Esophagus mucosa (tissue), 1 donor: ENCODE data around the gene AFF3. TPM values are rescaled to one million over a fixed set of nuclear protein-coding genes. Genes with fewer than 3 reads are reported as not detected.
A peak's percentile ranks its signal among the peaks of the same experiment; 100 is the strongest.
"Not testable (repeated sequence)": the region's sequence is repeated elsewhere in the genome, so short reads cannot be mapped to it uniquely, and the experiment has no call there.

Experiments used
- ATAC-seq: fragments of 200-7000 bp; cut with Tn5 transposase; one replicate; pipeline ENCODE4 v1.9.1; 2020
- total RNA-seq: library from RNA; stranded (reverse); gene quantifications from one replicate; pipeline ENCODE4 v1.2.4, GENCODE V29; 2023
- donor health status: DM: yes; HTN: yes; CAD: no.

AFF3 gene
- total RNA-seq, 1 donor from 2014 or later = 0.96 TPM

DNA sequence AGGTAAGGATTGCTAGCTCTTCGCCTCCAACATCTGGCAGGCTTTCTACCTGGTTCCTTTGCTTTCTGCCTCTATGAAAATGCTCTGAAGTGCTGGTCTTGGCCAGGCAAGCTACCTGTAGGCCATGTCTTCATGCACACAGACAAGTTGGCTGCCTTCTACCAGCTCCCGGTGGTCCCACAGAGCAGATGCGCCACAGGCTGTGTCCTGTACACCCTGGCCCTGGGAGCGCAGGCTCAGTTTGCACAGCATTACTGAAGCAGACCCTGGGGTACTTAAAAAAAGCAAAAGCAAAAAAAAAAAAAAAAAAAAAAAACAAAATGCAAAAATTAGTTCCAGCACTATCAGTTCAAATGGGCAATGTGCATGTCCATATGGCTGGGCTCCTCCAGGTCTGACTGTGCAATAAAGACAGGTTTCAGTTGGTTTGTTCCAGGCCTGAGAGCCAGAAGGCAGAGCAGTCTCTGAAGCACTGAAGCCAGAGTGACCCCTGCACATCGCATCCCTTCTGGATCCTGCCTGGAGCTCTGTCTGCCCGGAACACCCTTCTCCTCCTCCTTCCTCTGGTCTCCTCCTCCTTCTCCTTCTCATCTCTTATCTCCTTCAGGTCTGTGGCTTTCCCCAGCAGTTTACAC is 364.6 kb downstream of the AFF3 start:
- ATAC-seq = no peak

DNA sequence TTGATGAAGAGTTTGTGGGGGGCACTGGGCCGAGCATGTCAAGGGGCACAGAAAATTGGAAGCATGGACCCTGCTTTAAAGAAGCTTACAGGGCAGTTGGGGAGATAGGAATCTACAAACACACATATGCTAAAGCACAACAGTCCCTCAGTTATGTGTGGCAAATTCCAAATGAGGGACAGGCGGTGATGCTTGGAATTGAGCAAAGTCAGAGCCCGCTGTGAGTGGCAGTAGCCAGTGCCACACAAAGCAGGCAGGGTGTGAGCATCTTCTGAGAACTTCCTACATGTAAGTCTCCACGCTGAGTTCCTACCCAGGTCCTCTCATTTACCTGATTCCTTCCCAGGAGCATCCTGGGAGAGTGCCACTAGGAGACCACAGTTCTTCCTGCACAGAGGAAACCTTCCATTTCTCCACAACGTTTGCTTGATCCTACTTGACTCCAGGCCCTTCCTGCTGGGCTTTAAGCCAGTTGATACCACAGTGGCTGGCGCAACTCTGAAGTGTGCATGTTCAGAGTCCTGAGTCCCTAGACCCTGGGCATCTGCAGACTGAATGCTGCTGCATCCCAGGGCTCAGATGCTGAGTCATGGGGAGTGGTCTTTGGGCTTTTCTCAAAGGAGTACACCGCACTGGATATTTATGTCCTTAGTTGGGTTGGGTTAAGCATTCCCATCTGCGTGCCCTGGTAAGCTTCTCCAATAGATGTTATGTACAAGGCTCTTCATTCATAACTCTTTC is 365.3 kb downstream of the AFF3 start:
- ATAC-seq = no peak

DNA sequence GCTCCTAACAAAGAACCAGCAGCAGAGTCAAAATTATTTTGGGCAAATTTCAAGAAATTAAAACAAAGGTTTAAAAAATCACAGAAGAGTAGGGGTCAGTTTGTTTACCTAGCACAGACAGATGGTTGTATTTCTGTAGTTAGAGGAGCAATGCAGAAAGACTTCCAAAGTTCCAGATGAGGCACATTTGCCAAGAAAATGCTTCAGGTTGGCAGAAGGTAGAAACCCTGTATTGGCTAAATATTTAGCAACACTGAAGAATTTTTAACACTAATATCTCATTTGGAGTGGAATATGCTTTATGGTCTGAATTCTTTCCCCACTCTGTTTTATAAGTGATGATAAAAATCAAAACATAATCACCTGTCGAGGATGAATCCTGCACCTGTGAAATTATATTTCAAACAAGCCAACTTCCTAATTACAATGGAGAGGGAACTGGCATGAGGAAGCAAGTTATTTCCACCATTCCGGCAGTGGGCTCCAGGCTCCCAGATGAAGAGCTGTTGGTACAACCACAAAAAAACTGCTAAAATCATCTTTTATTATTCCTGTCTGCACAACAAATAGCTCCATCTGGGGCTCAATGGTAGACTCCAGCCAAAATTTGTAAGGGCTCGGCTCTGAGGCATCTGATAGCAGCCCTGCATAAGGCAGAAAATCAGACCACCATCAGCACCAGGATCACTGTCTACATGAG is 366.0 kb downstream of the AFF3 start:
- ATAC-seq = no peak

DNA sequence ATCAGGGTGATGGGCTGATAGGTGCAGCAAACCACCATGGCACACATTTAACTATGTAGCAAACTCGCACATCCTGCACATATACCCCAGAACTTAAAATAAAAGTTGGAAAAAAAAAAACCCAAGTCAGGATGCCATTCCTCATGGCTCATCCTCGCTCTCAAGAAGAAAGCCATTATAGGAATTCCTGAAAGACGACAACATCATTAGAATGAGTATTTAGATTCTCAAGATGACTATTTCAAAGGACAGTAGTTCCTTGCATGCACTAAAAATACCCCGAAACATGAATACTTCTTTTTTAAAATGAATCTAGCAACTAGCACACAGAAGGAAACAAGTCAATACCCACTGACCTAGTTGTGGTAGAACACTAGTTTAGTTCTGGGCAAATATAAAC is 366.8 kb downstream of the AFF3 start:
- no peak for ATAC-seq

DNA sequence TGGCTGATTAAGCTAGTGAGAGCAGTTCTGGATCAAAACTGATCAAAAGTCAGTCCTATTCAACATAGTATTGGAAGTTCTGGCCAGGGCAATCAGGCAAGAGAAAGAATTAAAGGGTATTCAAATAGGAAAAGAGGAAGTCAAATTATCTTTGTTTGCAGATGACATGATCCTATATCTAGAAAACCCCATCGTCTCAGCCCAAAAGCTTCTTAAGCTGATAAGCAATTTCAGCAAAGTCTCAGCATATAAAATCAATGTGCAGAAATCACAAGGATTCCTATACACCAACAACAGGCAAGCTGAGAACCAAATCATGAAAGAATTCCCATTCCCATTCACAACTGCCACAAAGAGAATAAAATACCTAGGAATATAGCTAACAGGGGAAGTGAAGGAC is 368.7 kb downstream of the AFF3 start:
- ATAC-seq = not testable (repeated sequence)

DNA sequence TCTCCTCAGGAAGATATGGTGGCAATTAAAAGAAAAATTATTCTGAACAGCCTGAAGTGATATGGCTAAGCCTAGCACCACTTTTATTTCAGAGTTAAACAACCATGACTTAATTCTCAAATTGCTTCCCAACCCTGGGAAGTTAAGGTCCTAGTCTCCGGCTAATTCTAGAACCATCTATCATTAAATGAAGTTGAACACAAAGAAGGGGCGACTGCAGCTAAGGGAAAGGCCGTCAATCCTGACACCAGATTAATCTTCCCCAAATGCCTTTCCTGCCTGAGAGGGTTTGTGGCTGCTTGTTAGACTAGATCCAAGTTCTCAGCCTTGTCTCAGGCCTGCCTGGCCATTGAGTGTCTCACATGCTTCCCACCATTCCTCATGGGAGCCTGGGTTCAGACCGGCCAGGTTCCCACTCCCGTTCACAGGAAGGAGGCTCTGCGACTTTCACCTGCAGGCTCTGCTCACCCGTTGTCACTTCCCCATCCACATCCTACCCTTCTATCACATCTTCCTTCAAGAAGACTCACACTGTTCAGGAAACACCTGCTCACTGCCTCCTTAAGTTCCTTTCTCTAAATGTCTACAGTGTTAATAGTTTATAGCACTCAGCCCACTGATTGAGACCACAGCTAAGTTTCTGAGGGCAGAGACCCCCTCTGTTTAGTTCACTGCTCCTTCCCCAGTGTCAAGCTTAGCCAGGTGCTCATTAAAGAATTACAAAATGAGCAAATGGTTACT is 369.6 kb downstream of the AFF3 start:
- ATAC-seq = no peak

DNA sequence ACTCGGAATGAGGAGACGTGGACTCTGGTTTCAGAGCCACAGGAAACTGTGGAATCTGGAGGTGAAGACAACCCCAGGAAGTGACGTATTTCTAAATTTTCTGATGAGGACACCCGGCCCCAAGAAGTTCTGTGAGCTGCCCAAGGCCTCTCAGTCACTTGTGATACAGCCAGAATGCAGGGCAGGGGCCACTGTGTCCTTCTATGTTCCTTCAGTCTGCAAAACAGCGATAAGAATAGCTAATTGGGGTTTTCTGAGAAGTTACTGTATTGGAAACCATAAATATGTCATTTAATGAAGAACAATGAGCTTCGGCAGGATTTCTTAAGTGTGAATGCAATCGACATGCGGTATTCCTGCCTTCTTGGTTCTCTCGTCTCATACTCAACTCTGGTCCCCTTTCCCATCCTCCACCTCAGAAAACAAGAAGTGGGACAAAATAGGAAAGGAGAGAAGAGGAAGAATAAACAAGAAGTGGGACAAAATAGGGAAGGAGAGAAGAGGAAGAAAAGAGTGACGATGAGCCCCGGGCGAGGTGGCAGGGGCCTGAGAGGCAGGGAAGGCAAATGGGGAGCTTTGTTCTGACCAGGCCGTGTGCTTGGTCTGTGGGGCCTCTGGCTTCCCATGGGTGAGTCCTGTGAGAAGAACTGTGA is 370.6 kb downstream of the AFF3 start:
- ATAC-seq = no peak

DNA sequence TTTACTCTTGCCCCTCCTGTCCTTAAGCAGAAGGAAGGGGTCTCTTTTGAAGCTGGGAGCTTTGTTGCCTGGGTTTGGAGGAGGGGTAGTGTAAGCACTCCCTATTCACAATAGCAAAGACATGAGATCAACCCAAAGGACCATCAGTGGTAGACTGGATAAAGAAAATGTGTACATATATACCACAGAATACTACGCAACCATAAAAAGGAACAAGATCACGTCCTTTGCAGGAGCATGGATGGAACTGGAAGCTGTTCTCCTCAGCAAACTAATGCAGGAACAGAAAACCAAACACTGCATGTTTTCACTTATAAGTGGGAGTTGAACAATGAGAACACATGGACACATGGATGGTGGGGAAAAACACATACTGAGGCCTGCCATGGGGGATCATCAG is 371.5 kb downstream of the AFF3 start:
- no peak for ATAC-seq

DNA sequence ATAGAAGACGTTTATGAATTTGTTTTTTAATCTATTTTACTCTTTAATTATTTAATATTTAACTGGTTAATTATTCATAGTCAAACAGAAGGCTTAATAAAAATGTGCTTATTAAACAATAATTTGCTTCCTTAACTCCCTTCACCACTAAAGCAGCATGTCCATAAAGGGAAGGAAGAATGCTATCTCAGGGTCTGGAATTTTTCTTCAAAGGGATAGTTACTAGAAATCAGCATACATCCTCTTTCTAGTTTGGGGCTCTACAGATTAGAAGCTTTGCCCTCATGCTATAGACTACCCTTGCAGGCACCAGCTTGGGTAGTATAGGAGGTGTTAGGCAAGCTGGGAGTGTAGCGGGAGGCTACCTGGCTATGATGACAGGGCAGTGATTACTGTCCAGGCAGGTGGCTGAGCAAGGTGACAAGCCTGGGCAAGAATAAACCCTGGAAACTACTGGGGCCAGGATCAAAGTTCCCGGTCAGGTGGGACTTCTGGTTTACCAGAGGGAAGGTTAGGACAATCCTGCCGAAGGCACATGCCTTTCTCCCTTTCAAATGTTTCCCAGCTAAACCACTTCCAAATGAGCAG is 376.6 kb downstream of the AFF3 start:
- ATAC-seq = peak; percentile 51

DNA sequence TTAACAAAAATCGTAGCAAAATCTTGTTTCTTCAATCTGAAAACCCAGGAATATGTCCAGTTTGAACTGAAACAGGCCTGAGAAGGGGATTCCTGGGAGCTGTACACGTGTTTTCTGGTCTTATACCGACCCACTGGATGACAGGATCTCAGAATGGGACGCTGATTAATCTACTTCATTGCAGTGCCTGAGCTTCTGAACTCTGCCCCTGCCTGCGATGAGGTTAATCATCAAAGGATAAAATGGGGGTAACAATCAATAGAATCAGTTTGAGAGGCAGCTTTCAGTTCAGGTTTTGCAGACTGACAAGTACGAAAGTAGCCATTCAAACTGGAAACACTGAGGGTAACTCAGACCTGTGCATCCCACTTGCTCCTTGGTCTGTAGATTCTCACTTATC is 378.6 kb downstream of the AFF3 start:
- ATAC-seq = no peak

DNA sequence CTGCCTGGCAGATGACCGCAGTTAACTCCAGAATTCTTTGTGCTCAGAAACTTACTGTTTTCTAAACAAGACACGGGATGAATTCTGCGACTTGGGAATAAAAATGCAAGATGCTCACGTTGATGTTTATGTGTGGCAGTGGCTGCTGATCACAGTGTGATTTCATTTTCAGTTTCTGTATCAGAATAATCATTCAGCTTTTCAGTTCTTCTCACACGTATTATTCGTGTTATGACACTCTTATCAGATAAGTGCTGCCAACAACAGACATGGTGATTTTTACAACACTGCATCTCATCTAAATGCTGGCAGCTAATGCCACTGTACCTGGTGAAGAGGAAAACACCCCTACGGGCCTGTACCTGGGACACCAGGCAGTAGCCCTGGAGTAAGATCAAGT is 379.7 kb downstream of the AFF3 start:
- ATAC-seq = no peak

DNA sequence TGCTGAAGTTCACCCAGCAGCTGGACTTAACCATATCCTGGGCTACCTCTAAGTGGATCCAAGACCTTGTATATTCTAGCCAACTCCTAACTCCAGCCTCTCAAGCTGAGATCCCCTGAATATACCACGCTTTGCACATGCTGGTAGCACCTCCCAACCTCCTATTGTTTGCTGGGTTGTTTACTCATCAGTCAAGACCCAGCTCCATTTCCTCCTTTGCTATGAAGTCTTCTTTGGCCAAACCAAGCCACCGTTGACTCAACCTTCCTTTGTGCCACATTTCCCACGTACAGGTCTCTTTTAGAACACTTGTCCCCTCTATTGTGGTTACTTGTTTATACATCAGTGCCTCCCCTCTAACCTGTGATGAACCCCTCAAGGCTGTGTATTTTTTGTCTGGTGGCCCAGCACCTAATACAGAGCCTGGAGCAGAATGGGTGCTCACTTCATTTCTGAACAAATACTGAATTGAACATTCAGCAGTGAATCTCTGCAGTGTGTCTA is 384.7 kb downstream of the AFF3 start:
- no peak for ATAC-seq

DNA sequence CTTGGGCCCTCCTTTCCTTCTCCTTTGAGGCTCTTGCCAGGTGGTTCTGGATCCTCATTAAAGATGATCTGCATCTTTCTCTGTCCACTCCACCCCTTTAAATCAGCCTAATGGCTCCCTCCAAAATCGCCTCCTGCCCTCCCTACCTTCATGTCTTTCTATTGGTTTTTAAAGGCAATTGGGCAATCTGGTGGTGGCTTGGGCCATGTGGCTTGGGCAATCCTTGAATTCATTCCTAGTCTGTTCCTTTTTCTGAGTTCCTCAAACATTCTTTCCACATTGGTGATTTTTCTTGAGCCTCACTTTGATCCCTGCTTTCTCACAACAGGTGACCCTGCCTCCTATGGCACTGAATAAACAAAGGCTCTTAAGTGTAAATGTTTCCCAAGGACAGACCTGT is 386.3 kb downstream of the AFF3 start:
- no peak for ATAC-seq

DNA sequence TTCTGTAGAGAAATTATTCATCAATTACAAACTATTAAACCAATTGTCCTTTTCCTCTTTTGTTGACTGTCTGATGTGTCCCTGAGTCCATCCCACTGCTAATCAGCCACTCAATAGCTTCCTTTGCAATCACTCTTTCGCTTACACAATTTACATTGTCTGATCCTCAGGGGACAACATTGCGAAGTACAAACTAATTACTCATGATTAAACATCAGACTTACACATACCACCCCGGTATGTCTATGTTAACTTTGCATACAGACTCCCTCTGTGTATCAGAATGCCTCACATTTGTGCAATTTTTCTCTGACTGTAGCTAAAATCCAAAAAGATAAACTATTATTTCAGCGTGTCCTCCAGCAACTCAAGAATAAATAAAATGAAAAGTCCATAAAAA is 388.2 kb downstream of the AFF3 start:
- no peak for ATAC-seq

DNA sequence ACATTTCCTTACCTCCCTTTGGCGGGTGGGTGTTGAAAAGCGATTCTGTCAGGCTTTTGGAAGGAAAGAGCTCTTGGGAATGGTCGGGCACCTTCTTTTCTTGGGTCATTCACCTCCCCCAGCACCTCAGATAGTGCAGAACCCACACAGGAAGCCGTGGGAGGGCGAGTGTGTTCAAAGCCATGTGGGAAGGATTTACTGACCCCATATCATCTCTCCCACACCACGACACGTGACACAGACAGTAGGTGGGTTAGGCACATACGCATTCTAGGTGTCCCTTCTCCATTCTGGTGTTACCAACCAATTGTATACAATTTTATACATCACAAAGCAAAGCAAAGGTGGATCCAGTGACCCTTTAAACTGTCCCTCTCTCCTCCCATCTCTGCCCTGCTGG is 388.9 kb downstream of the AFF3 start:
- no peak for ATAC-seq

DNA sequence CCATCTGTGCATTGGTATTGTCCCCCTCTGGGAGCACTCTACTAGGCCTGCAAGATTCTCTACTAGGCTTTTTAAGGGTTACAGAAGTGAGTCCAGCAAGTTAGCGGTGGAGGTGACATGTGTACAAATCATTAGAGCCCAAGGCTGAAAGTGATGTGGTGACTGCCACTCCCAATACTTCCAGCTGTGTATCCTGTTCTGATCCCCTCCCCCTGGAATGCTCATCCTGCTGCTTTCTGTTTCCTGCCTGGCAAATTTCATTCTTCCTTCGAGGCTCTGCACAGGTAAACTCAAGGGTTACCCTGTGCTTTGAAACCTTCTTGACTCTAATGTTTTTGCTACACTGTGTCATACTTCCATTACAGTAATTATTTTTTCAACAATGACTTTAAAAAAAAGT is 394.0 kb downstream of the AFF3 start:
- ATAC-seq = no peak

DNA sequence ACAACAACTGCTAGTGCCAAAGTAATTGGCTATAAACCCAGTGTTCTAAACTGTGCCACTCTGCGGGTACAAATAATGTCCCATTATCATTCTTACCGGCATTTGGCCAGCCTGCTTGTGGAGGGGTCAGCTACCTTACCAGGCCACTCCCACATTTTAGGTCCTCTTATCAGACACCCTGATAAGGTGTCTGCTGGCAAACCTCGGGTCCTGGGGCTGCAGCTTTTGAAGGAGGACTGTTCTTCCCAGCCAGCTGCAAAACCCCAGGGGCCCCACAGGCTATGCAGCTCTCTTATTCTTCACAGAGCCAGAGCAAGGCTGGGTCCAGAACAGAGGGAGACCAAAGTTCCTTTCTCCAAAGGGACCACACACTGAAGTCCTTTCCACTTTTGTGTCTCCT is 394.5 kb downstream of the AFF3 start:
- no peak for ATAC-seq

DNA sequence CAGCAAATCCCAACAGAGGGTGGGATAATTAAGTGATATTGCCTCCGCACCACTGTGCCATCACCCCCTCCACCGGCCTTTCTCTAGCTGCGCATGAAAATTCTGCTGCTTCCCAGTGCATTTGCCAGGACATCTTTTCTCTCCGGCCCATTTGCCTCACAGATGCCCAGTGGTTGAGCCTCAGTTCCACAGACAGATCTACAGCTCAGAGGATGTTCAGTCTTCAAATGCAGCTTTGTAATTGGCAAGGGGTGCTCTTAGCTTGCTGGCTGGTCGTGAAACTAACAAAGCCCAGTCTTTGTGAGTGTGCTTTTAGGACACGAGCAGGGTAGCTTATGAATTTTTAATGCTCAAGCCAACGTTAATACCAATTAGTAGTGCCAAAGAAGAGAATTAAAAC is 399.2 kb downstream of the AFF3 start:
- no peak for ATAC-seq

DNA sequence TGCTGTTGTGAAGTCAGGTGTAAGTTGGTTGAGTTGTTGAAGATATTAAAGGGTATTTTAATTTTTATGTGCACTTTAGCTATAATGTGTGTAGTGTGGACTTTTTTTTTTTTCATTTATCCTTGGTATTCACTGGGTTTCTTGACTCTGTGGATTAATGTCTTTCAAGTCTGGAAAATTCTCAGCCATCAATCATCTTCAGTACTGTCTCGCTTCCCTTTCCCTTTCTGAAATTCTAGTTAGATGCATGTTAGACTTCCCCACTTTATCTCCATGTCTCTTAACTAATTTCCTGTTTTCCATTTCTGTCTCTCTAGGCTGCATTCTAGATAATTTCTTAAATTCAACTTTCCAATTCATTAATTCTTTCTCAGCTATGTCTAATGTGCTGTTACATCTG is 404.9 kb downstream of the AFF3 start:
- ATAC-seq = no peak

DNA sequence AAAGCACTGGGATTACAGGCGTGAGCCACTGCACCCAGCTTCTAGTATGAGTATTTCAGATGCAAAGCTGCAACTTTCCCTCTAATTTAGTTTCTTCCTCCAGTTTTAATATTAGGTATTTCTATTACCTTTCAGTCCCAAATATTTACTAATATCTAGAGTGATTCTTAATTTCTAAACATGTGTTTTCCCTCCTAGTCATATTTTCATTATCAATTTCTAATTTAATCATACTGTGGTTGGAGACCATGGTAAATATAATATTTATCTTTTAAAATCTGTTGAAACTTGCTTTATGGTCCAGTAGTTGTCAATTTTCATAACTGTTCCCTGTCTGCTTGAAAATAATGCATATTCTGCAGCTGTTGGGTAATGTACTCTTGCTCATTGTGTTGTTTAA is 406.6 kb downstream of the AFF3 start:
- ATAC-seq = no peak

DNA sequence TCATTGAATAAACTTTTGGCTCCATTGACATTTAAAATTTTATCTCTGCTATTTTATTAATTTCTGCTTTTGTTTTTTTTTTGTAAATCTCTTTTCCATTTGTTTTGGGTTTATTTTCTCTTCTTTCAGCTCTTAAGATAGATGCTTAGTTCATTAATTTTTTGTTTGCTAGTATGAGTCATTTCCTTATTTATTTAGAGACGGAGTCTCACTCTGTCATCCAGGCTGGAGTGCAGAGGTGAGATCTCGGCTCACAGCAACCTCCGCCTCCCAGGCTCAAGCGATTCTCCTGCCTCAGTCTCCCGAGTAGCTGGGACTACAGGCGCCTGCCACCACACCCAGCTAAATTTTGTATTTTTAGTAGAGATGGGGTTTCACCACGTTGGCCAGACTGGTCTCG is 407.1 kb downstream of the AFF3 start:
- not testable (repeated sequence) for ATAC-seq

DNA sequence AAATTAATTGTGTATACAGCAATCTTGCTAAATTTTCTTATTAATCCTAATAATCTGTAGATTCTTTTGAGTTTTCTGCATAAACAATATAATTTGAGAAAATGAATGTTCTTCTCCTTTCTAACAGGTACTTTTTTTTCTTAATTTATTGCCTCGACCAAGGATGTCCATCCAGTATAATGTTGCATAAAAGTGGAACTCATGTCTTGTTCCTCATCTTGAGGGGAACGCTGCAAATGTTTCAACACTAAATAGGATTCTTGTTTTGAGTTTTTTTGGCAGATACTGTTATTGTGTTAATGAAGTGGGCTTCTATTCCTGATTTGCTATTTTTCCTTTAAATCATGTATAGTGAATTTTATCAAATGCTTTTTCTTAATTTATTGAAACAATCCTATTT is 408.2 kb downstream of the AFF3 start:
- no peak for ATAC-seq
